Panc1 (cell line): Measurements from ENCODE around the gene UBASH3B. TPM values are rescaled to one million over a fixed set of nuclear protein-coding genes. Genes with fewer than 3 reads are reported as not detected.

ENCODE experiments used
- ATAC-seq: fragments of 200-7000 bp; cut with Tn5 transposase; 2 replicates; pipeline ENCODE4 v1.9.1; 2020; ENCODE audit warnings: mild to moderate bottlenecking, moderate library complexity
- BruUV-seq: library from RNA; stranded (reverse); fragments of 400-500 nt; replicated peaks from 2 replicates; lab custom pipeline; 2021; lab: Mats Ljungman, UMichigan
- CTCF ChIA-PET: fragments of 300-600 bp; sonication (Branson Sonifier 250); formaldehyde crosslinking; loops from one replicate; lab custom pipeline; 2022; ENCODE audit warnings: antibody characterized with exemption; lab: Charles Lee
- POLR2A ChIA-PET: fragments of 300-600 bp; sonication (Branson Sonifier 250); formaldehyde crosslinking; loops from one replicate; lab custom pipeline; 2022; ENCODE audit warnings: antibody characterized with exemption; lab: Charles Lee
- DNase-seq: peaks from one replicate; pipeline ENCODE4 v3.0.0-alpha.2; 2010; ENCODE audit warnings: low read depth, low spot score
- H3K27ac ChIP-seq: 2 replicates; pipeline ENCODE4 v1.5.1; 2011; ENCODE audit warnings: mild to moderate bottlenecking, low read length, inconsistent platforms
- H3K27me3 ChIP-seq: fragments of 200-500 bp; sonication (Bioruptor generic); 2 replicates; pipeline ENCODE4 v1.6.0; 2014; ENCODE audit warnings: low read length, inconsistent platforms; ENCODE audit not compliant: control insufficient read depth, insufficient read depth
- H3K36me3 ChIP-seq: fragments of 200-500 bp; sonication (Bioruptor generic); 2 replicates; pipeline ENCODE4 v1.5.1; 2014; ENCODE audit warnings: inconsistent platforms, mild to moderate bottlenecking, low read length, moderate library complexity; ENCODE audit not compliant: control insufficient read depth, insufficient read depth
- H3K4me1 ChIP-seq: 2 replicates; pipeline ENCODE4 v1.5.1; 2011; ENCODE audit warnings: inconsistent platforms, mild to moderate bottlenecking, low read length, moderate library complexity; ENCODE audit not compliant: control insufficient read depth, insufficient read depth
- H3K4me3 ChIP-seq, 2 experiments: 2 replicates each; pipeline ENCODE4 v1.5.1; 2011 to 2012; ENCODE audit warnings: low read depth in 2 of 2, low read length in 2 of 2, mild to moderate bottlenecking in 2 of 2, inconsistent platforms in 1 of 2, moderate library complexity in 1 of 2
- H3K9me3 ChIP-seq: fragments of 200-500 bp; sonication (Bioruptor generic); 2 replicates; pipeline ENCODE4 v1.5.1; 2014; ENCODE audit warnings: low read depth, mild to moderate bottlenecking, inconsistent platforms, low read length, moderate library complexity; ENCODE audit not compliant: control insufficient read depth, insufficient read depth
- POLR2AphosphoS5 ChIP-seq: IDR thresholded peaks from 2 replicates; pipeline ENCODE4 v1.6.1; 2012; ENCODE audit warnings: mild to moderate bottlenecking, low read depth, low read length, moderate library complexity
- SIN3A ChIP-seq: IDR thresholded peaks from 2 replicates; pipeline ENCODE4 v1.6.1; 2012; ENCODE audit warnings: low read depth, mild to moderate bottlenecking, low read length, moderate library complexity, borderline replicate concordance; ENCODE audit not compliant: insufficient read depth
- TCF7L2 ChIP-seq: IDR thresholded peaks from 2 replicates; pipeline ENCODE4 v1.6.1; 2011; ENCODE audit warnings: mild to moderate bottlenecking, low read depth, low read length, inconsistent platforms
- in situ Hi-C: cut with HindIII; loops from 2 replicates; pipeline ENCODE4 v1.10.0; 2016; ENCODE audit warnings: low sequenced_read_pairs, low pct_unique_long_range_greater_than_20kb
- intact Hi-C: fragments of 100-400 bp; cut with micrococcal nuclease; formaldehyde crosslinking; loops from one replicate; pipeline ENCODE4 v1.10.0; 2022; ENCODE audit not compliant: unreplicated experiment
- total RNA-seq: library from RNA; stranded (reverse); gene quantifications from one replicate; pipeline ENCODE4 v1.2.1, GENCODE V29; 2021; ENCODE audit not compliant: unreplicated experiment
- TF ChIP-seq, protein P1 (sequence below), 2 experiments: IDR thresholded peaks; 2 replicates each; pipeline ENCODE4 v1.6.1; 2011 to 2012; ENCODE audit warnings: low read depth in 2 of 2, control low read depth in 1 of 2, low read length in 1 of 2, mild to moderate bottlenecking in 1 of 2, moderate library complexity in 1 of 2; ENCODE audit not compliant: insufficient read depth in 1 of 2
- TF ChIP-seq, protein P2 (sequence below): fragments of 450-650 bp; IDR thresholded peaks from 2 replicates; pipeline ENCODE4 v1.5.1; 2017; ENCODE audit warnings: mild to moderate bottlenecking

The UBASH3B gene
- total RNA-seq, 1 experiment from 2014 or later = 55.1 TPM

- ATAC-seq (0 out of 2 replicates have a peak, but pooled peaks have one; percentile 27), DNase-seq (no peak)
- BruUV-seq = no TSS peak
- POLR2A ChIA-PET = no interaction called here
- intact Hi-C loops = no loop called here
- TF ChIP-seq SIN3A (no peak), POLR2AphosphoS5 (no peak), TCF7L2 (no peak)
- TF ChIP-seq, protein P1, sequence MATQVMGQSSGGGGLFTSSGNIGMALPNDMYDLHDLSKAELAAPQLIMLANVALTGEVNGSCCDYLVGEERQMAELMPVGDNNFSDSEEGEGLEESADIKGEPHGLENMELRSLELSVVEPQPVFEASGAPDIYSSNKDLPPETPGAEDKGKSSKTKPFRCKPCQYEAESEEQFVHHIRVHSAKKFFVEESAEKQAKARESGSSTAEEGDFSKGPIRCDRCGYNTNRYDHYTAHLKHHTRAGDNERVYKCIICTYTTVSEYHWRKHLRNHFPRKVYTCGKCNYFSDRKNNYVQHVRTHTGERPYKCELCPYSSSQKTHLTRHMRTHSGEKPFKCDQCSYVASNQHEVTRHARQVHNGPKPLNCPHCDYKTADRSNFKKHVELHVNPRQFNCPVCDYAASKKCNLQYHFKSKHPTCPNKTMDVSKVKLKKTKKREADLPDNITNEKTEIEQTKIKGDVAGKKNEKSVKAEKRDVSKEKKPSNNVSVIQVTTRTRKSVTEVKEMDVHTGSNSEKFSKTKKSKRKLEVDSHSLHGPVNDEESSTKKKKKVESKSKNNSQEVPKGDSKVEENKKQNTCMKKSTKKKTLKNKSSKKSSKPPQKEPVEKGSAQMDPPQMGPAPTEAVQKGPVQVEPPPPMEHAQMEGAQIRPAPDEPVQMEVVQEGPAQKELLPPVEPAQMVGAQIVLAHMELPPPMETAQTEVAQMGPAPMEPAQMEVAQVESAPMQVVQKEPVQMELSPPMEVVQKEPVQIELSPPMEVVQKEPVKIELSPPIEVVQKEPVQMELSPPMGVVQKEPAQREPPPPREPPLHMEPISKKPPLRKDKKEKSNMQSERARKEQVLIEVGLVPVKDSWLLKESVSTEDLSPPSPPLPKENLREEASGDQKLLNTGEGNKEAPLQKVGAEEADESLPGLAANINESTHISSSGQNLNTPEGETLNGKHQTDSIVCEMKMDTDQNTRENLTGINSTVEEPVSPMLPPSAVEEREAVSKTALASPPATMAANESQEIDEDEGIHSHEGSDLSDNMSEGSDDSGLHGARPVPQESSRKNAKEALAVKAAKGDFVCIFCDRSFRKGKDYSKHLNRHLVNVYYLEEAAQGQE (IDR thresholded peaks at IDR 0.05; ENCODE audit: insufficient read depth in 1 of 2, low read depth in 2 of 2, low read length in 1 of 2) = no peak
- TF ChIP-seq, protein P2, sequence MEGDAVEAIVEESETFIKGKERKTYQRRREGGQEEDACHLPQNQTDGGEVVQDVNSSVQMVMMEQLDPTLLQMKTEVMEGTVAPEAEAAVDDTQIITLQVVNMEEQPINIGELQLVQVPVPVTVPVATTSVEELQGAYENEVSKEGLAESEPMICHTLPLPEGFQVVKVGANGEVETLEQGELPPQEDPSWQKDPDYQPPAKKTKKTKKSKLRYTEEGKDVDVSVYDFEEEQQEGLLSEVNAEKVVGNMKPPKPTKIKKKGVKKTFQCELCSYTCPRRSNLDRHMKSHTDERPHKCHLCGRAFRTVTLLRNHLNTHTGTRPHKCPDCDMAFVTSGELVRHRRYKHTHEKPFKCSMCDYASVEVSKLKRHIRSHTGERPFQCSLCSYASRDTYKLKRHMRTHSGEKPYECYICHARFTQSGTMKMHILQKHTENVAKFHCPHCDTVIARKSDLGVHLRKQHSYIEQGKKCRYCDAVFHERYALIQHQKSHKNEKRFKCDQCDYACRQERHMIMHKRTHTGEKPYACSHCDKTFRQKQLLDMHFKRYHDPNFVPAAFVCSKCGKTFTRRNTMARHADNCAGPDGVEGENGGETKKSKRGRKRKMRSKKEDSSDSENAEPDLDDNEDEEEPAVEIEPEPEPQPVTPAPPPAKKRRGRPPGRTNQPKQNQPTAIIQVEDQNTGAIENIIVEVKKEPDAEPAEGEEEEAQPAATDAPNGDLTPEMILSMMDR = no peak
- no peak overlapping the region for H3K4me3 ChIP-seq
- CTCF ChIA-PET = interaction anchor here (0.6 kb wide), 1 partner anchor 1384 kb away, joined by 3 read pairs; no protein-coding TSS in a partner anchor
- H3K27me3 ChIP-seq = no peaks in the 10 kb centered on the region
- H3K4me1 ChIP-seq = no peaks in the 10 kb centered on the region
- H3K9me3 ChIP-seq = no peaks in the 10 kb centered on the region
- in situ Hi-C loops = no loop called here
- H3K27ac ChIP-seq = no peak overlapping the region
- H3K36me3 ChIP-seq = no peaks in the 10 kb centered on the region
Observed at GRCh38 chr11:122617297-122617696, 38.2 kb upstream of the UBASH3B start.

DNA sequence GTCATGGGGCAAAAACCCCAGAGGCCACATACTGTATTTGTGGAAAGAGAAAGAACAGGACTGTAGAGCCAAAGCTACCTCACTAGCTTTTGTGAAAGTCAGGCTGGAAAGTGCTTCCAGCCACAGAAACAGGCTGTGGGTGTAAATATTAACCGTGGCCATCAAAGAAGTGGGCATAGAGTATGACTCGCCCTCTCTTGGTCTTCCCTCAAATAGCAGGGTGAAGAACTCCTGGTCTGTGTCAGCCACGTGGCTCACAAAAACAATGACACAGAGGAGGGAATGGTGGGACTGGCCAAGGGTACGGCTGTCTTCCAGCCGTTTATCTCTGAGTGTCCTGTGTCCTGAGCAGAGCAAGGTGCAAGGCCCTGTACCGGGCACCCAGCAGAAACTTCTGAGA lies 37.6 kb upstream of the UBASH3B start:
- TF ChIP-seq, protein P2 = no peak
- no peak for TF ChIP-seq TCF7L2
- TF ChIP-seq POLR2AphosphoS5 = no peak
- TF ChIP-seq SIN3A = no peak
- TF ChIP-seq, protein P1 (IDR thresholded peaks at IDR 0.05; ENCODE audit: insufficient read depth in 1 of 2, low read depth in 2 of 2, low read length in 1 of 2) = no peak
- Histone ChIP-seq H3K36me3 (no peaks in the 10 kb centered on the region), H3K27ac (no peak overlapping the region), H3K9me3 (no peaks in the 10 kb centered on the region), H3K27me3 (no peaks in the 10 kb centered on the region), H3K4me3 (no peak overlapping the region), H3K4me1 (no peaks in the 10 kb centered on the region)
- in situ Hi-C loops = no loop called here
- POLR2A ChIA-PET = no interaction called here
- BruUV-seq = no TSS peak
- ATAC-seq (no peak), DNase-seq (no peak)
- intact Hi-C loops = no loop called here
- CTCF ChIA-PET = interaction anchor here (0.6 kb wide), 1 partner anchor 1385 kb away, joined by 3 read pairs; no protein-coding TSS in a partner anchor
